ENCODE data around the gene SPATA20. TPM values are rescaled to one million over a fixed set of nuclear protein-coding genes. Genes with fewer than 3 reads are reported as not detected.

The SPATA20 gene
- total RNA-seq, 2 donors from 2014 or later, result 65.6 to 75.2 TPM

GRCh38 chr17:50514388-50514787 is 32.6 kb upstream of the SPATA20 start:
- DNase-seq (no peak), ATAC-seq (no peak)
- Histone ChIP-seq H3K4me1 (peaks cover 63% of the 10 kb centered on the region), H3K27ac (no peak overlapping the region), H3K36me3 (replicated peaks in 1 of 2; ENCODE audit: insufficient read depth in 1 of 2, low read depth in 2 of 2) (no peaks in the 10 kb centered on the region), H3K27me3 (no peaks in the 10 kb centered on the region), H3K9me3 (no peaks in the 10 kb centered on the region), H3K4me3 (no peak overlapping the region)
- WGBS, 2 donors, result 57 to 72% methylated on average over 3 of the region's 3 CpGs
- intact Hi-C loops (cut with DNase I), result no loop called here
- TF ChIP-seq, protein P1, sequence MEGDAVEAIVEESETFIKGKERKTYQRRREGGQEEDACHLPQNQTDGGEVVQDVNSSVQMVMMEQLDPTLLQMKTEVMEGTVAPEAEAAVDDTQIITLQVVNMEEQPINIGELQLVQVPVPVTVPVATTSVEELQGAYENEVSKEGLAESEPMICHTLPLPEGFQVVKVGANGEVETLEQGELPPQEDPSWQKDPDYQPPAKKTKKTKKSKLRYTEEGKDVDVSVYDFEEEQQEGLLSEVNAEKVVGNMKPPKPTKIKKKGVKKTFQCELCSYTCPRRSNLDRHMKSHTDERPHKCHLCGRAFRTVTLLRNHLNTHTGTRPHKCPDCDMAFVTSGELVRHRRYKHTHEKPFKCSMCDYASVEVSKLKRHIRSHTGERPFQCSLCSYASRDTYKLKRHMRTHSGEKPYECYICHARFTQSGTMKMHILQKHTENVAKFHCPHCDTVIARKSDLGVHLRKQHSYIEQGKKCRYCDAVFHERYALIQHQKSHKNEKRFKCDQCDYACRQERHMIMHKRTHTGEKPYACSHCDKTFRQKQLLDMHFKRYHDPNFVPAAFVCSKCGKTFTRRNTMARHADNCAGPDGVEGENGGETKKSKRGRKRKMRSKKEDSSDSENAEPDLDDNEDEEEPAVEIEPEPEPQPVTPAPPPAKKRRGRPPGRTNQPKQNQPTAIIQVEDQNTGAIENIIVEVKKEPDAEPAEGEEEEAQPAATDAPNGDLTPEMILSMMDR (IDR thresholded peaks at IDR 0.05), result no peak
- no peak for TF ChIP-seq POLR2A (IDR thresholded peaks at IDR 0.05)

DNA sequence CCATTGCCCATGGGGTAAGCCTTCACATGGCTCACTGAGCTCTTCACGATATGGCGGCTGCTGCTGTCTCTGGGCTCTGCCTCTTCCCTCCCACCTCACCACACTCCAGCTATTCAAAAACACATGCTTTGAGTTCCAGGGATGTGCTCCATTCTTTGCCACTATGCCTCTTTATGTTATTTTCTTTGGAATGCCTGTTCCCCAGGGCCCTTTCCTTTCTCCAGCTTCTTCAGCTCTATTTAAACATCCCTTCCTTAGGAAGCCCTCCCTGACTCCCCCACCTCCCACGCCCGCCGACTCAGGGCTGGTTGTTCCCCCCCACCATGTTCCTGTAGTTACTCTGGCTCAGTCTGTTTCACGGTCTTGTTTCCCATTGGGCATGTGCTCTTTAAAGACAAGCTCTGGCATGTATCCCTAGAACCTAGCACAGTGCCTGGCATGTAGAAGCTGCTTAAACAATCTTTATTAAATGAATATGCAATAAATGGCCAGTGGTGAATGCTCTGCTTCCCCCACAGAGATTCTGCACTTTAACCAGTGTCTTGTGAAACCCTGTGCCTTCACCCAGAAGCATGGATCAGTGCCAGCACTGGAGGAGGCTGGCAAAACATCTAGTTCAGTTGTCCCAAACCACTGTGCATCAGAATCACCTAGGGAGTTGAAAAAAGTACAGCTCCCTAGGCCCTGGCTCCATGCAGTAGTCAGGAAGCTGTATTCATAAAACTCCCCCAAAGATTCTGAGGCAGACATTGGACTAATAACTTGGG is 31.9 kb upstream of the SPATA20 start:
- peak; percentile 46 to 68 (median 62) for DNase-seq
- WGBS, 2 donors, result 90 to 93% methylated on average over 6 of the region's 6 CpGs
- no peak for TF ChIP-seq POLR2A (IDR thresholded peaks at IDR 0.05)
- TF ChIP-seq, protein P1 (IDR thresholded peaks at IDR 0.05), result no peak
- no peak overlapping the region for H3K27ac ChIP-seq
- intact Hi-C loops (cut with DNase I), result no loop called here
- no peak for ATAC-seq
- peaks cover 59% of the 10 kb centered on the region for H3K4me1 ChIP-seq
- no peaks in the 10 kb centered on the region for H3K27me3 ChIP-seq
- no peaks in the 10 kb centered on the region for H3K9me3 ChIP-seq
- H3K4me3 ChIP-seq, result no peak overlapping the region
- H3K36me3 ChIP-seq (replicated peaks in 1 of 2; ENCODE audit: insufficient read depth in 1 of 2, low read depth in 2 of 2), result no peaks in the 10 kb centered on the region

GRCh38 chr17:50517011-50517410 is 30.0 kb upstream of the SPATA20 start:
- H3K27ac ChIP-seq, result no peak overlapping the region
- no peak overlapping the region for H3K4me3 ChIP-seq
- TF ChIP-seq, protein P1 (IDR thresholded peaks at IDR 0.05), result no peak
- TF ChIP-seq POLR2A (IDR thresholded peaks at IDR 0.05), result no peak
- no peaks in the 10 kb centered on the region for H3K27me3 ChIP-seq
- peaks cover 48% of the 10 kb centered on the region for H3K4me1 ChIP-seq
- no peaks in the 10 kb centered on the region for H3K36me3 ChIP-seq (replicated peaks in 1 of 2; ENCODE audit: insufficient read depth in 1 of 2, low read depth in 2 of 2)
- H3K9me3 ChIP-seq, result no peaks in the 10 kb centered on the region
- 88 to 90% methylated on average over 4 of the region's 4 CpGs for WGBS, 2 donors
- intact Hi-C loops (cut with DNase I), result no loop called here
- ATAC-seq, result no peak
- DNase-seq, result no peak

GRCh38 chr17:50517504-50518383 is 29.2 kb upstream of the SPATA20 start:
- TF ChIP-seq, protein P1 (IDR thresholded peaks at IDR 0.05), result no peak
- no peak for TF ChIP-seq POLR2A (IDR thresholded peaks at IDR 0.05)
- 81 to 82% methylated on average over 7 to 8 of the region's 8 CpGs for WGBS, 2 donors
- no peak for DNase-seq
- Histone ChIP-seq H3K36me3 (replicated peaks in 1 of 2; ENCODE audit: insufficient read depth in 1 of 2, low read depth in 2 of 2) (no peaks in the 10 kb centered on the region), H3K27ac (peak overlapping the region in 3 of 4 donors; percentile 37 to 64 (median 44)), H3K9me3 (no peaks in the 10 kb centered on the region), H3K4me3 (no peak overlapping the region), H3K4me1 (peaks cover 46% of the 10 kb centered on the region), H3K27me3 (no peaks in the 10 kb centered on the region)
- intact Hi-C loops (cut with DNase I), result no loop called here
- no peak for ATAC-seq
